ENCODE data around the gene SENP1. TPM values are rescaled to one million over a fixed set of nuclear protein-coding genes. Genes with fewer than 3 reads are reported as not detected.
"Not testable (repeated sequence)": the region's sequence is repeated elsewhere in the genome, so short reads cannot be mapped to it uniquely, and the experiment has no call there.

SENP1 gene
- total and polyA plus RNA-seq, 9 donors = 6.2 to 28.9 (median 19.7) TPM

DNA sequence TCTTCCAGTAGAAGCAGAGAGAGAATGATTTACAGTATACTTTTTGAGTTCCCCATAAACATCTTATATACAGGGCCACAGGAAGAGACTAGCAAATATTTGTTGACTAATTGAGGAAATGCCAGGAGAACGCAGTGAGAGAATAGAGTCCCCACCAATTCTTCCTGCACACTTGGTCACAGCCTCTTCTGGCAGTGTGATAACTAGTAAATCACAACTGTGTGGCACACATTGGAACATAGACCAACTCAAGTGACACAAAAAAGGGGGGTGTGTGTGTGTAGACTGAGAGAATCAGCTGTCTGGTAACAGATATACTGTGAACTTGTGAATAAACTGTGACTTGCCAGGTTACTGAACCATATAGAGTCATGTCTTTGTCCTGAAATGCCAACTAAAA lies 23.5 kb upstream of the SENP1 start:
- Histone ChIP-seq H3K27me3 (no peaks in the 10 kb centered on the region), H3K9me3 (no peaks in the 10 kb centered on the region), H3K4me3 (no peak overlapping the region), H3K27ac (no peak overlapping the region), H3K4me1 (ENCODE audit: insufficient read depth) (no peaks in the 10 kb centered on the region), H3K36me3 (no peaks in the 10 kb centered on the region)
- 89 to 97% (median 97%) methylated on average over 1 of the region's 1 CpG for WGBS, 3 donors
- intact Hi-C loops (cut with DNase I) = no loop called here
- TF ChIP-seq, protein P1, sequence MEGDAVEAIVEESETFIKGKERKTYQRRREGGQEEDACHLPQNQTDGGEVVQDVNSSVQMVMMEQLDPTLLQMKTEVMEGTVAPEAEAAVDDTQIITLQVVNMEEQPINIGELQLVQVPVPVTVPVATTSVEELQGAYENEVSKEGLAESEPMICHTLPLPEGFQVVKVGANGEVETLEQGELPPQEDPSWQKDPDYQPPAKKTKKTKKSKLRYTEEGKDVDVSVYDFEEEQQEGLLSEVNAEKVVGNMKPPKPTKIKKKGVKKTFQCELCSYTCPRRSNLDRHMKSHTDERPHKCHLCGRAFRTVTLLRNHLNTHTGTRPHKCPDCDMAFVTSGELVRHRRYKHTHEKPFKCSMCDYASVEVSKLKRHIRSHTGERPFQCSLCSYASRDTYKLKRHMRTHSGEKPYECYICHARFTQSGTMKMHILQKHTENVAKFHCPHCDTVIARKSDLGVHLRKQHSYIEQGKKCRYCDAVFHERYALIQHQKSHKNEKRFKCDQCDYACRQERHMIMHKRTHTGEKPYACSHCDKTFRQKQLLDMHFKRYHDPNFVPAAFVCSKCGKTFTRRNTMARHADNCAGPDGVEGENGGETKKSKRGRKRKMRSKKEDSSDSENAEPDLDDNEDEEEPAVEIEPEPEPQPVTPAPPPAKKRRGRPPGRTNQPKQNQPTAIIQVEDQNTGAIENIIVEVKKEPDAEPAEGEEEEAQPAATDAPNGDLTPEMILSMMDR (IDR thresholded peaks at IDR 0.05) = no peak
- TF ChIP-seq POLR2A (IDR thresholded peaks at IDR 0.05) (no peak), EP300 (IDR thresholded peaks at IDR 0.05) (no peak)
- no peak for DNase-seq

DNA sequence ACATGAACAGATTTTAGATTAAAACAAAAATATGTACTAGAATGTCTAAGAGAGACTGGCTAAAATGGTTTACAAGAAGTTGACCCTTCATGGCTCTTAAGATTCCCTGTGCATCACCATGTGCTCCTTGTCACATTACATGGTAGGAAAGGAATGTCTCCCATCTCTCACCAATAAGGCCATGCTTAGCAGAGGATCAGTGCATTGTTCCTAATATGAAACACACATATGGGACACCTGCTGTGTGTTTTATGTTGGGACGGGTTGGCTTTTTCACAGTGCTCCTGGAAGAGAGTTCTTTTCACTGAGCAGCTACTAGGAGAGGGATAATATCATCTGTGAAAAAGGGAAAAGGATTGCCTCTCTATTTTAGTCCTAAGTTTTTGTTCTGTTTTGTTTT lies 22.9 kb upstream of the SENP1 start:
- no peak for DNase-seq
- no peak overlapping the region for H3K4me3 ChIP-seq
- intact Hi-C loops (cut with DNase I) = no loop called here
- TF ChIP-seq POLR2A (IDR thresholded peaks at IDR 0.05) (no peak), EP300 (IDR thresholded peaks at IDR 0.05) (no peak)
- TF ChIP-seq, protein P1 (IDR thresholded peaks at IDR 0.05) = no peak
- H3K27ac ChIP-seq = no peak overlapping the region
- no peaks in the 10 kb centered on the region for H3K27me3 ChIP-seq
- H3K36me3 ChIP-seq = no peaks in the 10 kb centered on the region
- no peaks in the 10 kb centered on the region for H3K9me3 ChIP-seq
- H3K4me1 ChIP-seq (ENCODE audit: insufficient read depth) = no peaks in the 10 kb centered on the region
- 96 to 100% (median 98%) methylated on average over 1 of the region's 1 CpG for WGBS, 3 donors

DNA sequence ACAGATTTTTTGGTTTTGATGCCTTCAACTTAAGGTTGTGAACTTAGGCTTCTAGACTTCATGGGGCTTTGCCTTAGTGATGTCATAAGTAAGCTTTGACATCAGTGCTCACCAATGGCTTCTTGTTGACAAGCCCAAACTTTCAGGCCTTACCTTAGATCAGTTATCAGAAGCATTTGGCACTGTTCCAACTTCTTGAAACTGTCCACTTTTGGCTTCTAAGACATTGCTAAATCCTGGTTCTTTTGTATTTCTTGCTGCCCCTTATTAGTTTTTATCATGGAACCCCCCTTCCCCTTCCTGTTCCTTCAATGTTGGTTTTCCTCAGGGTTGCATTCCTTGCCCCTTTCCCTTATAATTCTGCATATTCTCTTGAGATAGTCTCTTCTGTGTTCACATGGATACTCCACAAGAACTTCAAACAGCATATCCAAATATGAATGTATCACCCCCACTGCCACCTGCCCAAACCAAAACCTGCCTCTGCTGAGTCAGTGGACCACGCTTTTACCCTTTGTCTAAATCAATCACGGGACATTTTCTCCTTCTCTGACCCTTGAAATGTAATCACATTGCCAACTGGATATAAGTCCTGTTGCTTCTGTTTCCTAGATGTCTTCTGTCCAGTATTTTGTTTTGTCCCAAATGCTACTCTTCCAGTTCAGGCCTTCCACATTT lies 21.2 kb upstream of the SENP1 start:
- Histone ChIP-seq H3K27me3 (no peaks in the 10 kb centered on the region), H3K4me1 (ENCODE audit: insufficient read depth) (no peaks in the 10 kb centered on the region), H3K36me3 (no peaks in the 10 kb centered on the region), H3K4me3 (no peak overlapping the region), H3K9me3 (no peaks in the 10 kb centered on the region), H3K27ac (no peak overlapping the region)
- intact Hi-C loops (cut with DNase I) = no loop called here
- WGBS, 3 donors = 90 to 93% (median 90%) methylated on average over 2 of the region's 2 CpGs
- TF ChIP-seq POLR2A (IDR thresholded peaks at IDR 0.05) (no peak), EP300 (IDR thresholded peaks at IDR 0.05) (no peak)
- DNase-seq = no peak

DNA sequence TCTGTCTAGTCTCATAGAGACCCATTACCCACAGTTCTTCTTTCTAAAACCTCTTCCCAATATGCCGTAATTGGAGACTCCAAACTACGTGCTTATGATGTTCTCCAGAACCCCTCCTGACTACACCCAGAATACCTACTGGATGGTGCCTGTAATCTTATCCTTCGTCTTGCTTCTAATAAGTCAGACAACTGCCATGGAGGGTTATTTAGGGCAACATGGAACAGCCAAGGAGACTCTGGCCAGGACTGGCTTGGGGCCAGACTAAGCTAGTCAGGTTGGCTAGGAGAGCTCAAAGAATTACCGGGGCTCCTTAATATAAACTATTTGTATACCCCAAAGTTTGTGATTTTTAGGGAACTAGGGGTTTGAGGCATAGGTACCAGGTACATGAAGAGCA lies 20.1 kb upstream of the SENP1 start:
- H3K27me3 ChIP-seq = no peaks in the 10 kb centered on the region
- no peak overlapping the region for H3K27ac ChIP-seq
- TF ChIP-seq POLR2A (IDR thresholded peaks at IDR 0.05) (no peak), EP300 (IDR thresholded peaks at IDR 0.05) (no peak)
- TF ChIP-seq, protein P1 (IDR thresholded peaks at IDR 0.05) = no peak
- 72 to 75% (median 72%) methylated on average over 4 of the region's 4 CpGs for WGBS, 3 donors
- H3K4me3 ChIP-seq = no peak overlapping the region
- no peaks in the 10 kb centered on the region for H3K36me3 ChIP-seq
- intact Hi-C loops (cut with DNase I) = no loop called here
- peaks cover 2% of the 10 kb centered on the region for H3K4me1 ChIP-seq (ENCODE audit: insufficient read depth)
- DNase-seq = no peak
- no peaks in the 10 kb centered on the region for H3K9me3 ChIP-seq

DNA sequence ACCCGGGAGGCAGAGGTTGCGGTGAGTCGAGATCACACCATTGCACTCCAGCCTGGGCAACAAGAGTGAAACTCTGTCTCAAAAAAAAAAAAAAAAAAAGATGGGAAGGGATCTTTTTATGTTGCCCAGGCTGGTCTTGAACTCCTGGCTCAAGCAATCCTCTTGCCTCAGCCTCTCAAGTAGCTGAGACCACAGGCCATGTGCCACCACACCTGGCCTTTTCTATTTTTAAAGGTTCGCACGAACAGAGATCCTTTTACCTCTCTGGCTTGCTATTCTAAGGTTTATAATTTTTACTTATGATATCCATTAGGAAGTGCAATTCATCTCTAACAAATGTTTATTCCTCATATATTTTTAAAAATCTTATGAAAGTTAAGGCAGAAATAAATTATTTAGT lies 19.7 kb upstream of the SENP1 start:
- WGBS, 3 donors = 94 to 98% (median 98%) methylated on average over 5 of the region's 5 CpGs
- H3K4me3 ChIP-seq; H3K27me3 ChIP-seq; H3K4me1 ChIP-seq (ENCODE audit: insufficient read depth); intact Hi-C loops (cut with DNase I); H3K36me3 ChIP-seq; H3K27ac ChIP-seq; H3K9me3 ChIP-seq; DNase-seq: not testable (repeated sequence)

All from ovary (tissue), 9 donors.